Thyroid gland (tissue), 4 donors: Measurements from ENCODE around the gene CDH4.

ENCODE experiments used
- POLR2A ChIP-seq, 2 donors: fragments of 450-650 bp; IDR thresholded peaks; one replicate each; pipeline ENCODE4 v1.6.1; 2017; ENCODE audit warnings: antibody characterized with exemption in 2 of 2, mild to moderate bottlenecking in 2 of 2, moderate library complexity in 1 of 2
- TF ChIP-seq, protein P1 (sequence below), 6 experiments: fragments of 200-600 bp in 3 of 6; fragments of 450-650 bp in 3 of 6; sonication (generic) in 3 of 6; IDR thresholded peaks; one replicate each; pipeline ENCODE4 v1.5.1; 2016 to 2019; ENCODE audit warnings: antibody characterized with exemption in 6 of 6, mild to moderate bottlenecking in 2 of 6, inconsistent platforms in 1 of 6, moderate library complexity in 1 of 6

DNA sequence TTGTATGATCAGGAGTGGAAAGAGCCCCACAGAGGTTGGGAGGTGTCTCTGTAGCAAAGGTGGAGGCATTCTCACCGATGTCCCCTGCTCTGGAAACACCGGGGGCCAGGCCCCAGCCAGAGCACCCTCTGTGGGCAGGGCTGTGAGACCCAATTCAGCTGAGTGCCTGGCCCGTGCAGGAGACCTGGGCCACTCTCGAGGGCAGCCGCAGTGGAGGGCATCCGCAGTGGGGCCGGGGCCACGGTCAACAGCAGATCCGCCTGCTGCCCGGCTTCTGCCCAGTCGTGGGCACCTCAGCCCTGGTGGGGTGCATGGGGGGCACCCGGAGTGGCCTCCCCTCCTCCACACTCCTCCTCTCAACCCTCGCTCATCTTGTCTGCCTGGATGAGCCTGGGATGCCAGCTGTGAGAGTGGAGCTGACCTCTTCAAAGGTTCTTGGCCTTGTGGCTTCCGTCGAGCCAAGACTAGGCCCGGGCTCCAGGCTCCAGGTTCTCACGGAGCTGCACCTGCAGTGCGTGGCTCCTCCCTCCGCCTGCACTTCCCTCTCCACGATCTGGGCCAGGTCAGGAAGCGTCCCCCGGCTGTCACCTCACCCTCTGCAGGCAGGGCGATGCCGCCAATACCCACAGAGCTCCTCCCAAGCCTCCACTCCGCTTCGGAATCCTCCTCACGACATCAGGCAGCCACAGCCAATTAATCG, 678.9 kb downstream of the CDH4 start:
- TF ChIP-seq, protein P1, sequence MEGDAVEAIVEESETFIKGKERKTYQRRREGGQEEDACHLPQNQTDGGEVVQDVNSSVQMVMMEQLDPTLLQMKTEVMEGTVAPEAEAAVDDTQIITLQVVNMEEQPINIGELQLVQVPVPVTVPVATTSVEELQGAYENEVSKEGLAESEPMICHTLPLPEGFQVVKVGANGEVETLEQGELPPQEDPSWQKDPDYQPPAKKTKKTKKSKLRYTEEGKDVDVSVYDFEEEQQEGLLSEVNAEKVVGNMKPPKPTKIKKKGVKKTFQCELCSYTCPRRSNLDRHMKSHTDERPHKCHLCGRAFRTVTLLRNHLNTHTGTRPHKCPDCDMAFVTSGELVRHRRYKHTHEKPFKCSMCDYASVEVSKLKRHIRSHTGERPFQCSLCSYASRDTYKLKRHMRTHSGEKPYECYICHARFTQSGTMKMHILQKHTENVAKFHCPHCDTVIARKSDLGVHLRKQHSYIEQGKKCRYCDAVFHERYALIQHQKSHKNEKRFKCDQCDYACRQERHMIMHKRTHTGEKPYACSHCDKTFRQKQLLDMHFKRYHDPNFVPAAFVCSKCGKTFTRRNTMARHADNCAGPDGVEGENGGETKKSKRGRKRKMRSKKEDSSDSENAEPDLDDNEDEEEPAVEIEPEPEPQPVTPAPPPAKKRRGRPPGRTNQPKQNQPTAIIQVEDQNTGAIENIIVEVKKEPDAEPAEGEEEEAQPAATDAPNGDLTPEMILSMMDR (IDR thresholded peaks at IDR 0.05), result no peak
- no peak for TF ChIP-seq POLR2A (IDR thresholded peaks at IDR 0.05)
